Calu3 (cell line): Measurements from ENCODE around the gene CXCL17. TPM values are rescaled to one million over a fixed set of nuclear protein-coding genes. Genes with fewer than 3 reads are reported as not detected.

Experiments used
- BruUV-seq: library from RNA; stranded (reverse); fragments of 400-500 nt; replicated peaks from 2 replicates; lab custom pipeline; 2021; lab: Mats Ljungman, UMichigan
- CTCF ChIA-PET: fragments of 300-600 bp; sonication (Branson Sonifier 250); formaldehyde crosslinking; loops from one replicate; lab custom pipeline; 2022; ENCODE audit warnings: antibody characterized with exemption; lab: Charles Lee
- DNase-seq: peaks from one replicate; pipeline ENCODE4 v3.0.0; 2022
- H3K27ac Mint-ChIP-seq: one replicate; pipeline ENCODE4 v1.8.0; 2022; ENCODE audit warnings: mixed read lengths; ENCODE audit not compliant: unreplicated experiment
- H3K27me3 Mint-ChIP-seq: one replicate; pipeline ENCODE4 v1.8.0; 2022; ENCODE audit warnings: mixed read lengths; ENCODE audit not compliant: unreplicated experiment
- H3K36me3 Mint-ChIP-seq: one replicate; pipeline ENCODE4 v1.8.0; 2022; ENCODE audit warnings: mild to moderate bottlenecking, moderate library complexity, mixed read lengths; ENCODE audit not compliant: insufficient read depth, unreplicated experiment
- H3K4me1 Mint-ChIP-seq: one replicate; pipeline ENCODE4 v1.8.0; 2022; ENCODE audit warnings: mild to moderate bottlenecking, low read depth, mixed read lengths; ENCODE audit not compliant: unreplicated experiment
- H3K4me3 Mint-ChIP-seq: one replicate; pipeline ENCODE4 v1.8.0; 2022; ENCODE audit warnings: mild to moderate bottlenecking, low read depth, moderate library complexity, mixed read lengths; ENCODE audit not compliant: unreplicated experiment
- H3K9me3 Mint-ChIP-seq: one replicate; pipeline ENCODE4 v1.8.0; 2022; ENCODE audit warnings: low read depth, mixed read lengths; ENCODE audit not compliant: unreplicated experiment
- intact Hi-C: fragments of 100-400 bp; cut with micrococcal nuclease; formaldehyde crosslinking; loops from one replicate; pipeline ENCODE4 v1.10.0; 2022; ENCODE audit not compliant: unreplicated experiment
- total RNA-seq: library from RNA; stranded (reverse); gene quantifications from 2 replicates; pipeline ENCODE4 v1.2.3, GENCODE V29; 2022
- TF ChIP-seq, protein P1 (sequence below): fragments of 200-600 bp; IDR thresholded peaks from one replicate; pipeline ENCODE4 v1.8.0; 2022; ENCODE audit warnings: antibody characterized with exemption; ENCODE audit not compliant: unreplicated experiment

The CXCL17 gene
- total RNA-seq, 1 experiment from 2014 or later: 4.0 TPM

DNA sequence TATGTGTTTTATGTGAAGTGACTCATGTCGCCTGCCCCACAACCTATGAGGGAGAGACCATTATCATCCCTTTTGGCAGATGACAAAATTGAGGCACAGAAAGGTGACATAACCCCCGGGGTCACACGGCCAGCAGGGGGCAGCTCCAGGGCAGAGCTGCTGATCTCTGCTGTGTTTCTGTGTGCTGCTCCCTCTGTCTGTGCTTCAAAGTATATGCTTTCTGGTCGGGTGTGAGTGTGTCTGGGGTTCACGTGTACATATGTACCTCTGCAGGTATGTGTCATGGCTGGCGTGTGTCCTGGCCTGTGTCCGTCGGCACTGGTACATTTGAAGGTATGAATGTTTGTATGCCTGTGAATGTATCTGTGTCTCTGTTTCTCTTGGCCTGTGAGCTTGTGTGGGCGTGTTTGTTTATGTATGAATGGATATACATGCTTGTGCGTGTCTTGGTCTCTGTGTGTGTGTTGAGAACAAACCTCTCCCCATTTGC is 22.6 kb downstream of the CXCL17 start:
- peak; percentile 75 for DNase-seq
- H3K9me3 Mint-ChIP-seq: no peaks in the 10 kb centered on the region
- no TSS peak for BruUV-seq
- H3K4me1 Mint-ChIP-seq: peaks cover 36% of the 10 kb centered on the region
- H3K27me3 Mint-ChIP-seq: no peaks in the 10 kb centered on the region
- peaks cover 30% of the 10 kb centered on the region for H3K36me3 Mint-ChIP-seq
- CTCF ChIA-PET: interaction anchor here (0.6 to 1.6 kb wide), 4 partner anchors 11 to 112 kb away, joined by 3 to 14 read pairs (median 5); no protein-coding TSS in a partner anchor
- TF ChIP-seq, protein P1, sequence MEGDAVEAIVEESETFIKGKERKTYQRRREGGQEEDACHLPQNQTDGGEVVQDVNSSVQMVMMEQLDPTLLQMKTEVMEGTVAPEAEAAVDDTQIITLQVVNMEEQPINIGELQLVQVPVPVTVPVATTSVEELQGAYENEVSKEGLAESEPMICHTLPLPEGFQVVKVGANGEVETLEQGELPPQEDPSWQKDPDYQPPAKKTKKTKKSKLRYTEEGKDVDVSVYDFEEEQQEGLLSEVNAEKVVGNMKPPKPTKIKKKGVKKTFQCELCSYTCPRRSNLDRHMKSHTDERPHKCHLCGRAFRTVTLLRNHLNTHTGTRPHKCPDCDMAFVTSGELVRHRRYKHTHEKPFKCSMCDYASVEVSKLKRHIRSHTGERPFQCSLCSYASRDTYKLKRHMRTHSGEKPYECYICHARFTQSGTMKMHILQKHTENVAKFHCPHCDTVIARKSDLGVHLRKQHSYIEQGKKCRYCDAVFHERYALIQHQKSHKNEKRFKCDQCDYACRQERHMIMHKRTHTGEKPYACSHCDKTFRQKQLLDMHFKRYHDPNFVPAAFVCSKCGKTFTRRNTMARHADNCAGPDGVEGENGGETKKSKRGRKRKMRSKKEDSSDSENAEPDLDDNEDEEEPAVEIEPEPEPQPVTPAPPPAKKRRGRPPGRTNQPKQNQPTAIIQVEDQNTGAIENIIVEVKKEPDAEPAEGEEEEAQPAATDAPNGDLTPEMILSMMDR: peak; percentile 86
- intact Hi-C loops: no loop called here
- no peak overlapping the region for H3K4me3 Mint-ChIP-seq
- peak overlapping the region; percentile 3 for H3K27ac Mint-ChIP-seq

DNA sequence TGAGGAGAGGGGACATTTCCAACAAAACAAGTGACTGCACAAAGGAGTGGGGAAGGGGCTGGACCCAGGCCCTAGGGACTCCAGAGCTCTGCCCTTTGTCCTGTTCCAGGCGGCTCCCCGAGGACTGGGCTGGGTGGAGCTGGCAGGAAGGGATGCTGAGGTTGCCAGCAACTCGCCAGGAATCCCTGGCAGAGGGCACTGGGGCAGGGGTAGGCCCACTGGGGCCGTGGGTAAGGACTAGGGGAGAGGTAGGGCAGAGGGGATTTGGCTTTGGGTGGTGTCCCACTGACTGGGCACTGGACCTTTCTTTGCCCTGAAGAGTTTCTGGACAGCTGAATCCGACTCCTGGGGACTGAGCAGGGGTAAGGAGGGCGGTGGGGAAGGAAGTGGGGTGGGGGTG is 23.4 kb downstream of the CXCL17 start:
- no TSS peak for BruUV-seq
- no peak for DNase-seq
- no peak overlapping the region for H3K4me3 Mint-ChIP-seq
- H3K27me3 Mint-ChIP-seq: no peaks in the 10 kb centered on the region
- peaks cover 31% of the 10 kb centered on the region for H3K36me3 Mint-ChIP-seq
- CTCF ChIA-PET: interaction anchor here (0.6 to 1.6 kb wide), 2 partner anchors 10 to 20 kb away, joined by 5 to 14 read pairs; no protein-coding TSS in a partner anchor
- H3K4me1 Mint-ChIP-seq: peaks cover 36% of the 10 kb centered on the region
- H3K9me3 Mint-ChIP-seq: no peaks in the 10 kb centered on the region
- TF ChIP-seq, protein P1: no peak
- no peak overlapping the region for H3K27ac Mint-ChIP-seq
- intact Hi-C loops: no loop called here

DNA sequence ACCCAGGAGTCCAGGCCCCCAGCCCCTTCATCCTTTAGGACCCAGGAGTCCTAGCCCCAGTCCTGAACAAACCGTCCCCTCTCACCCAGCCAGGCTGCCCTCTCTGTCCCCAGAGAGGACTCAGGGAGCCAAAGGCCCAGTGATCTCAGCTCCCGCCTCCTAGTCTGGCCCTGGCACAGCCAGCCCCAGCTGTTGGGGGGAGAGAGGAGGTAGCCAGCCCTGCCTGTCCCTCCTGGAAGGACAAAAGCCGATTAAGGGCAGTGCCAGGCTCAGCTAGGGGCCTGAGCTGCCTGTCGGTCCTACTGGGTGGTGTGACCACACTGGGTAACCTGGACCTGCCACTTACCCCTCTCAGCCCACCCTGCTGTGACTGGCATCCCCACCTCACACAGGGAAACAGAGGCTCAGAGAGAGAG is 30.1 kb downstream of the CXCL17 start:
- Mint-ChIP-seq H3K27ac (no peak overlapping the region), H3K4me1 (peaks cover 42% of the 10 kb centered on the region), H3K9me3 (no peaks in the 10 kb centered on the region), H3K27me3 (no peaks in the 10 kb centered on the region), H3K36me3 (peaks cover 21% of the 10 kb centered on the region), H3K4me3 (no peak overlapping the region)
- CTCF ChIA-PET: interaction anchor here (1.6 kb wide), 1 partner anchor 26 kb away, joined by 5 read pairs; no protein-coding TSS in a partner anchor
- intact Hi-C loops: no loop called here
- DNase-seq: no peak
- TF ChIP-seq, protein P1: no peak
- BruUV-seq: no TSS peak

DNA sequence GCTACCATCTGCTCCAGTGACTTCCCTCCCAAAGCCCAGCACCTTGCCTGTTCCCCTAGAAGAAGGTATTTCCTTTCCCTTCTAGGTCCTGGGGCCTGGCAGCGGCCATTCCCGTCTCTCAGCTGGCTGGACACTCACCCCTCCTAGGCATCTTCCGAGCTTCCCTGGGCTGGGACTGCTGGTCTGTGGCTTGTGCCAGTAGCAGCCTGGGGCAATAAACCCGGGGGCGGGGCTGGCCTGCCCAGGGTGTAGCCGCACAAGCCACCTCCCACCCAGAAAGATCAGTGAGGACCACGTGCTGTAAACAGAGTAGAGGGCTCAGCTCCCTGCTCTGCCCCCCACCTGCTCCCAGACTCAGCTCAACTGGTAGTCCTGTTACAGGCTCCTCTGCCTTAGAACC is 30.5 kb downstream of the CXCL17 start:
- TF ChIP-seq, protein P1: no peak
- no TSS peak for BruUV-seq
- H3K4me1 Mint-ChIP-seq: peaks cover 42% of the 10 kb centered on the region
- H3K27ac Mint-ChIP-seq: no peak overlapping the region
- CTCF ChIA-PET: interaction anchor here (0.5 to 1.6 kb wide), 2 partner anchors 26 to 739 kb away, joined by 3 to 5 read pairs; no protein-coding TSS in a partner anchor
- no peaks in the 10 kb centered on the region for H3K9me3 Mint-ChIP-seq
- intact Hi-C loops: no loop called here
- no peaks in the 10 kb centered on the region for H3K27me3 Mint-ChIP-seq
- peaks cover 22% of the 10 kb centered on the region for H3K36me3 Mint-ChIP-seq
- H3K4me3 Mint-ChIP-seq: no peak overlapping the region
- DNase-seq: peak; percentile 61
